ENCODE data around the gene ACBD5.

DNA sequence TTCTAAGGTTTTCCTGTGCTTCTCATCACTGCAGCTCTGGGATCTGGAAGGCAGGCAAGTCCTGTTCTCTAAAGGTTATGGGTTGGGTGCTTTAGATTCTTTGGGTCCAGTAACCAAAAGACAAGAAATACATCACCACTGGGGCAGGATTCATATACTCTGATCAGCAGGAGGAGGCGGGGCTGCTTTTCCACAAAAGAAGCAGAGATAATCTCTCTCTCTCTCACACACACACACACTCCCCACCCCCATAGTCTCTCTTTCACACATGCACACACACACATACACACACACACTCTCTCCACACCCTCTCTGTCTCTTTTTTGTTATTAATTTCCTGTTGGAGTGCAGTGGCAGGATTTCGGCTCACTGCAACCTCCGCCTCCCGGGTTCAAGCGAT is 13.0 kb upstream of the ACBD5 start:
- TF ChIP-seq, protein P1, sequence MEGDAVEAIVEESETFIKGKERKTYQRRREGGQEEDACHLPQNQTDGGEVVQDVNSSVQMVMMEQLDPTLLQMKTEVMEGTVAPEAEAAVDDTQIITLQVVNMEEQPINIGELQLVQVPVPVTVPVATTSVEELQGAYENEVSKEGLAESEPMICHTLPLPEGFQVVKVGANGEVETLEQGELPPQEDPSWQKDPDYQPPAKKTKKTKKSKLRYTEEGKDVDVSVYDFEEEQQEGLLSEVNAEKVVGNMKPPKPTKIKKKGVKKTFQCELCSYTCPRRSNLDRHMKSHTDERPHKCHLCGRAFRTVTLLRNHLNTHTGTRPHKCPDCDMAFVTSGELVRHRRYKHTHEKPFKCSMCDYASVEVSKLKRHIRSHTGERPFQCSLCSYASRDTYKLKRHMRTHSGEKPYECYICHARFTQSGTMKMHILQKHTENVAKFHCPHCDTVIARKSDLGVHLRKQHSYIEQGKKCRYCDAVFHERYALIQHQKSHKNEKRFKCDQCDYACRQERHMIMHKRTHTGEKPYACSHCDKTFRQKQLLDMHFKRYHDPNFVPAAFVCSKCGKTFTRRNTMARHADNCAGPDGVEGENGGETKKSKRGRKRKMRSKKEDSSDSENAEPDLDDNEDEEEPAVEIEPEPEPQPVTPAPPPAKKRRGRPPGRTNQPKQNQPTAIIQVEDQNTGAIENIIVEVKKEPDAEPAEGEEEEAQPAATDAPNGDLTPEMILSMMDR (IDR thresholded peaks at IDR 0.05): no peak
- TF ChIP-seq POLR2AphosphoS5 (IDR thresholded peaks at IDR 0.05): no peak
- TF ChIP-seq POLR2A (IDR thresholded peaks at IDR 0.05; ENCODE audit: low read depth): no peak

Measured in esophagus muscularis mucosa (tissue), 3 donors.